ENCODE measurements around the gene RGS7. TPM values are rescaled to one million over a fixed set of nuclear protein-coding genes. Genes with fewer than 3 reads are reported as not detected.
"Not testable (repeated sequence)": the region's sequence is repeated elsewhere in the genome, so short reads cannot be mapped to it uniquely, and the experiment has no call there.

Gene RGS7
- total RNA-seq, 1 donor from 2014 or later: 1.9 TPM

- Mint-ChIP-seq H3K9me3 (no peaks in the 10 kb centered on the region), H3K4me1 (no peaks in the 10 kb centered on the region), H3K4me3 (no peak overlapping the region), H3K27me3 (ENCODE audit: low read depth) (peaks cover 10% of the 10 kb centered on the region), H3K36me3 (no peaks in the 10 kb centered on the region), H3K27ac (no peak overlapping the region)
- DNase-seq (ENCODE audit: low spot score in 2 of 2, unreplicated experiment in 2 of 2): no peak
- no peak for TF ChIP-seq CTCF (IDR thresholded peaks at IDR 0.05; ENCODE audit: unreplicated experiment)
Observed at GRCh38 chr1:241292973-241293372, 64.0 kb downstream of the RGS7 start.

GRCh38 chr1:241291548-241291947 is 65.5 kb downstream of the RGS7 start:
- not testable (repeated sequence) for DNase-seq (ENCODE audit: low spot score in 2 of 2, unreplicated experiment in 2 of 2); H3K36me3 Mint-ChIP-seq; H3K4me3 Mint-ChIP-seq; H3K27ac Mint-ChIP-seq; H3K9me3 Mint-ChIP-seq; H3K4me1 Mint-ChIP-seq
- peaks cover 11% of the 10 kb centered on the region for H3K27me3 Mint-ChIP-seq (ENCODE audit: low read depth)

- no peak for TF ChIP-seq CTCF (IDR thresholded peaks at IDR 0.05; ENCODE audit: unreplicated experiment)
- no peak overlapping the region for H3K27ac Mint-ChIP-seq
- H3K27me3 Mint-ChIP-seq (ENCODE audit: low read depth): peaks cover 12% of the 10 kb centered on the region
Observed at GRCh38 chr1:241286486-241286885, 70.5 kb downstream of the RGS7 start.

GRCh38 chr1:241276391-241276790 is 80.6 kb downstream of the RGS7 start:
- Mint-ChIP-seq H3K27ac (no peak overlapping the region), H3K4me1 (no peaks in the 10 kb centered on the region), H3K9me3 (peaks cover 41% of the 10 kb centered on the region), H3K36me3 (peaks cover 8% of the 10 kb centered on the region), H3K4me3 (no peak overlapping the region), H3K27me3 (ENCODE audit: low read depth) (no peaks in the 10 kb centered on the region)
- TF ChIP-seq CTCF (IDR thresholded peaks at IDR 0.05; ENCODE audit: unreplicated experiment): no peak
- no peak for DNase-seq (ENCODE audit: low spot score in 2 of 2, unreplicated experiment in 2 of 2)

More at GRCh38 chr1:241286486-241286885, 70.5 kb downstream of the RGS7 start:
- H3K9me3 Mint-ChIP-seq: peaks cover 28% of the 10 kb centered on the region
- H3K36me3 Mint-ChIP-seq: peaks cover 2% of the 10 kb centered on the region
- H3K4me3 Mint-ChIP-seq: no peak overlapping the region
- no peak for DNase-seq (ENCODE audit: low spot score in 2 of 2, unreplicated experiment in 2 of 2)
- no peaks in the 10 kb centered on the region for H3K4me1 Mint-ChIP-seq

- no peaks in the 10 kb centered on the region for H3K4me1 Mint-ChIP-seq
- H3K27ac Mint-ChIP-seq: no peak overlapping the region
- H3K9me3 Mint-ChIP-seq: peaks cover 41% of the 10 kb centered on the region
- no peak for TF ChIP-seq CTCF (IDR thresholded peaks at IDR 0.05; ENCODE audit: unreplicated experiment)
- no peak overlapping the region for H3K4me3 Mint-ChIP-seq
- H3K36me3 Mint-ChIP-seq: peaks cover 10% of the 10 kb centered on the region
- no peaks in the 10 kb centered on the region for H3K27me3 Mint-ChIP-seq (ENCODE audit: low read depth)
- DNase-seq (ENCODE audit: low spot score in 2 of 2, unreplicated experiment in 2 of 2): no peak
Observed at GRCh38 chr1:241275981-241276380, 81.0 kb downstream of the RGS7 start.

GRCh38 chr1:241275226-241275625 is 81.8 kb downstream of the RGS7 start:
- H3K27ac Mint-ChIP-seq: no peak overlapping the region
- no peak for TF ChIP-seq CTCF (IDR thresholded peaks at IDR 0.05; ENCODE audit: unreplicated experiment)
- no peaks in the 10 kb centered on the region for H3K4me1 Mint-ChIP-seq
- no peaks in the 10 kb centered on the region for H3K27me3 Mint-ChIP-seq (ENCODE audit: low read depth)
- H3K36me3 Mint-ChIP-seq: peaks cover 10% of the 10 kb centered on the region
- no peak overlapping the region for H3K4me3 Mint-ChIP-seq
- peaks cover 41% of the 10 kb centered on the region for H3K9me3 Mint-ChIP-seq
- no peak for DNase-seq (ENCODE audit: low spot score in 2 of 2, unreplicated experiment in 2 of 2)

Measured in mesothelial cell of epicardium (in vitro differentiated cells).